SK-N-MC (cell line): Measurements from ENCODE around the gene GINS1.

Experiments used
- EZH2 ChIP-seq: fragments of 200-600 bp; sonication (generic); IDR thresholded peaks from one replicate; pipeline ENCODE4 v1.6.1; 2017; ENCODE audit warnings: antibody characterized with exemption
- POLR2AphosphoS5 ChIP-seq: IDR thresholded peaks from 2 replicates; pipeline ENCODE4 v1.6.1; 2012; ENCODE audit warnings: mild to moderate bottlenecking, low read depth, low read length, borderline replicate concordance

- TF ChIP-seq EZH2, result no peak
- TF ChIP-seq POLR2AphosphoS5, result no peak
These were observed 1.4 kb downstream of the GINS1 start for GRCh38 chr20:25408890-25409289.
